GM21717 (cell line): Measurements from ENCODE around the gene ERF.
A peak's percentile ranks its signal among the peaks of the same experiment; 100 is the strongest.

ENCODE experiments used
- ATAC-seq: cut with Tn5 transposase; IDR thresholded peaks from one replicate; pipeline ENCODE4 v1.9.1; 2021; ENCODE audit warnings: mild to moderate bottlenecking, moderate library complexity; ENCODE audit not compliant: unreplicated experiment

The ERF gene

DNA sequence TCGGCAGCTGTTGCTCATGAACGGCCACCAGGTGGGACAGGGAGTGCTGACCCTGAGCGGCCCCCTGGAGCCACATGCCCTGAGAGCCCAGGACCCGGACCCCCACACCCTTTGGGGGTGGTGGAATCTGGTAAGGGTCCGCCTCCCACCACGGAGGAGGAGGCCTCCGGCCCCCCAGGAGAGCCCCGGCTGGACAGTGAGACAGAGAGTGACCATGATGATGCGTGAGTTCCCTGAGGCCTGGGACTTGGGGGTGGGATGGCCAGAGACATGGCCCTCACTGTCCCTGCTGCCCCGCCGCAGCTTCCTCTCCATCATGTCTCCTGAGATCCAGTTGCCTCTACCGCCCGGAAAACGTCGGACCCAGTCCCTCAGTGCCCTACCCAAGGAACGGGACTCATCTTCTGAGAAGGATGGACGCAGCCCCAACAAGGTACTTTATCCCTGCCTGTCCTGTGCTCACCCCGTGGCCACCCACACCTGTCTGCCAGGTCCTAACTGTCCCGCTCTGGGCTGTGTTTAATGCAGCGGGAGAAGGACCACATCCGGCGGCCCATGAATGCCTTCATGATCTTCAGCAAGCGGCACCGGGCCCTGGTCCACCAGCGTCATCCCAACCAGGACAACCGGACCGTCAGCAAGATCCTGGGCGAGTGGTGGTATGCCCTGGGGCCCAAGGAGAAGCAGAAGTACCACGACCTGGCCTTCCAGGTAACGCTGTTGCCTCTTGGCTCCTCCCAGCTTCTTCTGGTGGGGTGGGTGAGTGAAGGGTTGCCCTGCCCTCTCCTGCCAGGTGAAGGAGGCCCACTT, 32.3 kb upstream of the ERF start:
- no peak for ATAC-seq

DNA sequence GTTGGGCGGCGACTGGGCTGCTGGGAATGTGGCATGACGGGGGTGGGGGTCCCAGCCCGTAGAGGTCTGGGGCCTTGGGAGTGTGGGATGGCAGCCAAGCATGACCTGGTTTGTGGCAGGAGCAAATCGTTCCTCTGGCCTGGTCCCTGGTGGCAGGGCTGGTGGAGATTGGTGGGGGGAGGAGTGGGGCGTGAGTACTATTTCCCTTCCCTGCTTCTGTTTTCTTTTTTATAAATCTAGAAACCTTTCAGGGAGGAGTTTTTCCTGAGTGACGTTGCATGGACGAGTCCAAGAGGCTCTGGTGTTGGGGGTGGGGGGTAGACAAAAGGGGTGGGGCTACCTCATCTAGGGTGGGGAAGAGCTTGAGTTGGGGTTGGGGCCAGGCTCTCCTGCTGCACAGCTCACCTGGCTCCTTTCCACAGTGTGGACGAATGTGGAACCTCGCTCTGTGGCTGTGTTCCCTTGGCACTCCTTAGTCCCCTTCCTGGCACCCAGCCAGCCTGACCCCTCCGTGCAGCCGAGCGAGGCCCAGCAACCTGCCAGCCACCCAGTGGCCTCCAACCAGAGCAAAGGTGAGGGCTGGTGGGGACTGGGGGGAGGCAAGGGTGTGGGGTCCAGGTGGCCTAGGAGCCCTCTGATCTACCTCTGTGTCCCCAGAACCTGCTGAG, 31.6 kb upstream of the ERF start:
- ATAC-seq = no peak

- ATAC-seq = no peak
Observed at GRCh38 chr19:42285988-42286348, 31.0 kb upstream of the ERF start.

- no peak for ATAC-seq
Observed at GRCh38 chr19:42285541-42285941, 30.6 kb upstream of the ERF start.

DNA sequence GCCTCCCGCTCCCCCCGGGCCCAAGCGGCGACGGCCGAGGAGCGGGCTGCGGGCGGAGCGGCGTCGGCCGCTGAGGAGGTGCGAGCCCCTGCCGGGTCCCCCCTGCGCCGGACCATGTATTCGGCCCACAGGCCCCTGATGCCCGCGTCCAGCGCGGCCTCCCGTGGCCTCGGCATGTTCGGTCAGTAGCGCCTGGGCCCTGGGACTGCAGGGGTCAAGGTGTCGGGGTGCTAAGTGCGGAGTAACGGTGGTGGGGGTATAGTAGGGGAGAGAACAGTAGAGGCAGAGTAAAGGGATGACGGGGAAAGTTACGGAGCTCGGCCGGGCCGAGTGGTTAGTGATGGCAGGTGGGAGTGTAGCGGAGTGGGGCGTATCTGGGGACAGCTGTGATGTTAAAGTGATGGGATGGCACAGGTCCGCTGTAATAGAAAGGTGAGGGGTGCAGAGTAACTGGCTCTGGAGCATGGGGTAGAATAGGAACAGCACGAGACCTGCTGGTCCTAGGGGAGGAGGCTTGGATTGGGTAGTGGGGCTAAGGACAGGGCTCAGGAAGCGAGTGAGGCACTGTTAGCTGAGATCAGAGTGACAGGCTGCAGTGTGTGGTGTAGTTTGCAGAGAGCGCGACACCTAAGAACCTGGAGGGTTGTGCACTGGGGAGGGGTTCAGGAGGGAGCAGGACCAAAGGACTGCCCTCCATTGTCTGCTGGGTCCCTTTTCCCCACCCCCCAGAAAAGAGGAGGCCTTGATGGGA, 29.8 kb upstream of the ERF start:
- ATAC-seq = no peak

GRCh38 chr19:42284066-42284501, 29.2 kb upstream of the ERF start:
- ATAC-seq = peak; percentile 20

GRCh38 chr19:42283188-42284065, 28.5 kb upstream of the ERF start:
- peak; percentile 30 for ATAC-seq

- ATAC-seq = no peak
Observed at GRCh38 chr19:42282819-42283187, 27.9 kb upstream of the ERF start.

- no peak for ATAC-seq
Observed at GRCh38 chr19:42281827-42282762, 27.2 kb upstream of the ERF start.

DNA sequence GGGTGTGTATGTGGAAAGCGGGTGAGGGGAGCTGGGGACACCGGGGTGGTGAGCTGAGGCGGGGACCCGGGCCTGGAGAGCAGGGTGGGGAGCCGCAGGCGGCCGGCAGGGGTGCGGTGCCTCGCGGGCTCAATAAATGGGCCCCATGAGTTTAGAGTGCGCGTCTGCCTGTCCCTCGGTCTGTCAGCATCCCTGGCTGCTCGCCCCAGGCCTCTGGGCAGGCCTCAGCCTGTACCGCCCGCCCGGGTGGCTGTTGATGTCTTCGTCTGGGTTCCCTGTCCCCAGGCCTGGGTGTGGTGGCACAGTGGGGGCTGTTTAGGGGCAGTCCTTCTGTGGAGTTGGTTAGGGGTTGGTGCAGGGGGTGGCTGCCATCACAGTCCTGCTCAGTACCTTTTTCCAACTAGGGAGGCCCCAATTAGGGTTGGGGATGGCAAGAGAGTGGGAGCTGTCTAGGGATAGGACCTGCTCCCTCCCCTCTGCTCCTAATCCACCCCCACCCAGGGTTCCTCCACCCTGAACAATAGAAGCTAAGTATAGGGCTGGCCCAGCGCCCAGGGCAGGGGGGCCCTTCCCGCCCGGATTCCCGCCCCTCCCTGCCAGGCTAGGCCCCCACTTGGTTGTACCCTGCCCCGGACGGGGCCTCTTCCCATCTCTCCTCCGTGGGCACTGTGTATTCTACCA, 26.4 kb upstream of the ERF start:
- ATAC-seq = no peak

DNA sequence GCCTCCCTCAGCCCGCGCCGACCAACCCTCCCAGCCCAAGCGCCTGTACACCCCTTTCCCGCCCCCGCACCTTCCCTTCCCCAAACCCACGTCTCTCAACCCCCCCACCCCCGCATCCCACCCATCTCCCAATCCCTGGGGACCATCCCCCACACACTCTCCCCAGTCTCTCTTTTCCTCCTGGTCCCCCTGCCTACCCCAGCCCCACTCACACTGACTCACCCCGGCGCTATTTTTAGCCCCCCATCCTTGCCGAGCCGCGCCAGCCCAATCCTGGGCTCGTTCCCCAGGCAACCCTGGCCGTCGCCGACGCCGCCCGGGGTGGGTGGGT, 25.9 kb upstream of the ERF start:
- no peak for ATAC-seq

- peak; percentile 27 for ATAC-seq
Observed at GRCh38 chr19:42279902-42280814, 25.2 kb upstream of the ERF start.

DNA sequence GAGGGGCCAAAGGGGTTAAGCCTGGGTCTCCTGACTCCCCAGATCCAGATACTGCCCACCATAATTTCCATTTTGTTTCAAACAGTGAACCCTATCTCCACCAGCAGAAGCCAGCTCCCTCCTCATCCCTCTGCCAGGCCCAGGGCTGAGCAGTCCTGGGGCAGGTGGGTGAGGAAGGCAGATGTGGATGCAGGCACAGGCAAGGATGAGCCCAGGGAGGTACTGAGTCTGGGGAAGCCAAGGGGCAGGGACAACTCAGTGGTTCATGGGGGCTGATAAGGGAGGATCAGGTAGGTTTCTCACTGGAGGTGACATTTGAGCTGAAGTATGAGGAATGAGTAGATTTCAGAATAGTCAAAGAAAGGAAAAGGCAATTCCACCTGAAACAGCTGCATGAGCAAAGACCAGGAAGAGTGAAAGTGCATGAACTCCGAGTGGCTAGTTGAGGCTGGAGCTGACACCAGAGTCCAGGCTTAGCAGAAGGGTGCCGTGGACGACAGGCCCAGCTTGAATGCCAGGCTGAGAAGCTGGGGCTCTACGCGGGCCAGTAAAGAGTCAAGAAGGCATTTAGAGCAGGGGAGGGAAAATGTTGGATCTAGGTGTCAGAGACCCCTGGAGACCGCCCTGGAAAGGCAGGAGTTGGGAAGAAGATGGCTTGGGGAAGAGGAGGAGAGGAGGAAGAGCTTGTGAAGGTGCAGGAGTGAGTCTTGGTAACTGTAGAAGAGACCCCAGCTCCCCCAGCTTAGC, 24.4 kb upstream of the ERF start:
- ATAC-seq = no peak

- no peak for ATAC-seq
Observed at GRCh38 chr19:42278452-42279154, 23.7 kb upstream of the ERF start.

GRCh38 chr19:42277821-42278451, 23.0 kb upstream of the ERF start:
- no peak for ATAC-seq

GRCh38 chr19:42276821-42277220, 21.9 kb upstream of the ERF start:
- no peak for ATAC-seq

- ATAC-seq = no peak
Observed at GRCh38 chr19:42276284-42276683, 21.4 kb upstream of the ERF start.
